Measurements from ENCODE around the gene FPR1. TPM values are rescaled to one million over a fixed set of nuclear protein-coding genes. Genes with fewer than 3 reads are reported as not detected.

The FPR1 gene
- total RNA-seq, 3 donors from 2014 or later (not counting 1 experiment from before 2014, with no cell fraction given), result 3.4 to 20.2 (median 6.4) TPM

DNA sequence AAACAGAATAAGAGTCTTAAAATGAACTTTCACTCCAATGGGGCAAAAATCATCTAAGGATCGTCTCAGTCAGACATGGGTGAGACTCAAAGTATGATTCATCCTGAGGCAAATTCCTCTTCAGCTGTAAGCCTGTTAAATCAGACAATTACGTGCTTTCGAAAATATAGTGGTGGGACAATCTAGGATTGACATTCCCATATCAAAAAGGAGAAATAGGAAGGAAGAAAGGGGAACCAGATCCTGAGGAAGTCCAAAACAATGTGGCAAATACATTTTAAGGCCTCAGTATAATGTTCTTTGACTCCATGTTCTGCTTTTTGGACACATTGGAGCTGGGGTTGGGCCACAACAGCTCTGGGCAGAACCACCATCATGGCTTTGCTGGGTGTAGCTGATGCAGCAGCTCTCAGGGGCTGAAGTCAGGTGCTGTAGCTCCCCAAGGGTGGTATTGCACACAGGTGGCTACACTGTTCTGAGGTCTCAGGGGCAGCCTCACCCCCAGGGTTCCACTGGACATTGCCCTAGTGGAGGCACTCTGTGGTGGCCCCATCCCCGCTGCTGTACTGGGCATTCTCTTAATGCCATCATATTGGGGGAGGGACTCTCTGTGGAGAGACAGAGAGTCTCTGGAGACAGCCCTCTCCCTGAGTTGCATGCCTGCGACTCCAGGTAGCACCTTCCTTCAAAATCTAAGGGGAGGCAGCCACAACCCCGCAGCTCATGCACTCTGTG lies 37.5 kb upstream of the FPR1 start:
- Histone ChIP-seq H3K4me1 (ENCODE audit: control insufficient read depth, insufficient read depth, low read length) (no peaks in the 10 kb centered on the region), H3K27me3 (ENCODE audit: control insufficient read depth, insufficient read depth, low read length) (no peaks in the 10 kb centered on the region), H3K9me3 (ENCODE audit: control insufficient read depth, insufficient read depth, low read length) (peaks cover 4% of the 10 kb centered on the region), H3K36me3 (ENCODE audit: control insufficient read depth, insufficient read depth, low read length) (no peaks in the 10 kb centered on the region), H3K4me3 (ENCODE audit: low read length) (no peak overlapping the region), H3K27ac (ENCODE audit: low read length) (no peak overlapping the region)
- DNase-seq, result no peak
- Mint-ChIP-seq H3K4me3 (no peak overlapping the region), H3K36me3 (no peaks in the 10 kb centered on the region), H3K27me3 (ENCODE audit: low read depth in 2 of 2) (peaks cover 3 to 7% of the 10 kb centered on the region in 2 donors), H3K27ac (no peak overlapping the region), H3K4me1 (no peaks in the 10 kb centered on the region), H3K9me3 (peaks cover 0 to 5% of the 10 kb centered on the region in 2 donors)
- 70% methylated on average over 6 of the region's 6 CpGs for WGBS (ENCODE audit: insufficient coverage)
- intact Hi-C loops (cut with micrococcal nuclease), result no loop called here
- TF ChIP-seq, protein P1, sequence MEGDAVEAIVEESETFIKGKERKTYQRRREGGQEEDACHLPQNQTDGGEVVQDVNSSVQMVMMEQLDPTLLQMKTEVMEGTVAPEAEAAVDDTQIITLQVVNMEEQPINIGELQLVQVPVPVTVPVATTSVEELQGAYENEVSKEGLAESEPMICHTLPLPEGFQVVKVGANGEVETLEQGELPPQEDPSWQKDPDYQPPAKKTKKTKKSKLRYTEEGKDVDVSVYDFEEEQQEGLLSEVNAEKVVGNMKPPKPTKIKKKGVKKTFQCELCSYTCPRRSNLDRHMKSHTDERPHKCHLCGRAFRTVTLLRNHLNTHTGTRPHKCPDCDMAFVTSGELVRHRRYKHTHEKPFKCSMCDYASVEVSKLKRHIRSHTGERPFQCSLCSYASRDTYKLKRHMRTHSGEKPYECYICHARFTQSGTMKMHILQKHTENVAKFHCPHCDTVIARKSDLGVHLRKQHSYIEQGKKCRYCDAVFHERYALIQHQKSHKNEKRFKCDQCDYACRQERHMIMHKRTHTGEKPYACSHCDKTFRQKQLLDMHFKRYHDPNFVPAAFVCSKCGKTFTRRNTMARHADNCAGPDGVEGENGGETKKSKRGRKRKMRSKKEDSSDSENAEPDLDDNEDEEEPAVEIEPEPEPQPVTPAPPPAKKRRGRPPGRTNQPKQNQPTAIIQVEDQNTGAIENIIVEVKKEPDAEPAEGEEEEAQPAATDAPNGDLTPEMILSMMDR (IDR thresholded peaks at IDR 0.05), result no peak
- ATAC-seq, result no peak

DNA sequence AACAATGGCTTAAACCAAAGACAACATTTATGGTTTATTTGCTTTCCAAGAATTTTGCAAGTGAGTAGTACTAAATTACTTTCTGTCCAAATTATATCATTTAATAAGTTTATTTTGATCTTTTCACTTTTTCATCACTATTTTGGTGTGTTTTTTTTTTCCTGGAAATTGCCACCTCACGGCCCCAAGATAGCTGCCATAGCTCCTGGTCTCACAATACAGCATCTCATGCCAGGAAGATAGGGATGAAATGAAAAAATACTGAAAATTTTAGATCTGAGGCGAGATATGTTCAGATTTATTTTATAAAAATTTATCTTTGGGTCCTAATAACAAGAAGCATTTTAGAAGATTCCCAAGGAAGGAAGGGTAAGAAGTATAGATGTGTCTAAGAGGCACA lies 36.4 kb upstream of the FPR1 start:
- Mint-ChIP-seq H3K9me3 (peaks cover 0 to 5% of the 10 kb centered on the region in 2 donors), H3K4me1 (no peaks in the 10 kb centered on the region), H3K27ac (no peak overlapping the region), H3K27me3 (ENCODE audit: low read depth in 2 of 2) (peaks cover 3 to 7% of the 10 kb centered on the region in 2 donors), H3K36me3 (no peaks in the 10 kb centered on the region), H3K4me3 (no peak overlapping the region)
- no peak for ATAC-seq
- TF ChIP-seq, protein P1 (IDR thresholded peaks at IDR 0.05), result no peak
- no peaks in the 10 kb centered on the region for H3K27me3 ChIP-seq (ENCODE audit: control insufficient read depth, insufficient read depth, low read length)
- no peaks in the 10 kb centered on the region for H3K36me3 ChIP-seq (ENCODE audit: control insufficient read depth, insufficient read depth, low read length)
- no peak overlapping the region for H3K27ac ChIP-seq (ENCODE audit: low read length)
- 71% methylated on average over 1 of the region's 2 CpGs for WGBS (ENCODE audit: insufficient coverage)
- no peak for DNase-seq
- H3K4me1 ChIP-seq (ENCODE audit: control insufficient read depth, insufficient read depth, low read length), result no peaks in the 10 kb centered on the region
- no peak overlapping the region for H3K4me3 ChIP-seq (ENCODE audit: low read length)
- peaks cover 4% of the 10 kb centered on the region for H3K9me3 ChIP-seq (ENCODE audit: control insufficient read depth, insufficient read depth, low read length)
- intact Hi-C loops (cut with micrococcal nuclease), result no loop called here

DNA sequence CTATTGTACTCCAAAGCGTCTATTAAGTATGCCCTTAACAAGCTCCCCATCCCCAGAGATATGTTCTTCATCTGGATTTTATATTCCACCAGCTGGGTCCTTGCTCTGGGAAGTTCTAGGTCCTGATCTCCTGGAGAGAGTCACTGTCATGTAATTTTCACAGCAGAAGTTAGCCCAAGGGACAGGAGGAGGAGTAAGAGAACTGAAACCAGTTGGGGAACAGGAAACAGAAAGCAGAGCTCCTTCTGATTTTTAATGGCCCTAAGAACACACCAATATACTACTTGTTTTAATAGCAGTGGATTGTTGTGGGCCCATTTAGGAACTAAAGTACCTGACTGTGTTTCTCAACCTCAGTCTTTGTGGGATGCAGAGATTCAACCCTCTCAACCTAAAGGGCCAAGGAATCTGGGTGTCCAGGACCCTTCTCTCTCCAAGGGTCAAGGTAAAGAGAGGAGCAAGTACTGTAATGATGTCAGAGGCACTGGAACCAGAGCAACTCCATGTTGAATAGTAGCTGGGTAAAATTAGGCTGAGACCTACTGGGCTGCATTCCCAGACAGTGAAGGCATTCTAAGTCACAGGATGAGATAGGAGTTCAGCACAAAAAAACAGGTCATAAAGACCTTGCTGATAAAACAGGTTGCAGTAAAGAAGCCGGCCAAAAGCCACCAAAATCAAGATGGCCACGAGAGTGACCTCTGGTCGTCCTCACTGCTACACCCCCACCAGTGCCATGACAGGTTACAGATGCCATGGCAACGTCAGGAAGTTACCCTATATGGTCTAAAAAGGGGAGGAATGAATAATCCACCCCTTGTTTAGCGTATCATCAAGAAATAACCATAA lies 35.2 kb upstream of the FPR1 start:
- intact Hi-C loops (cut with micrococcal nuclease), result no loop called here
- Mint-ChIP-seq H3K27ac (no peak overlapping the region), H3K4me1 (no peaks in the 10 kb centered on the region), H3K36me3 (no peaks in the 10 kb centered on the region), H3K27me3 (ENCODE audit: low read depth in 2 of 2) (peaks cover 7% of the 10 kb centered on the region in 2 donors), H3K4me3 (no peak overlapping the region), H3K9me3 (peaks cover 0 to 5% of the 10 kb centered on the region in 2 donors)
- Histone ChIP-seq H3K36me3 (ENCODE audit: control insufficient read depth, insufficient read depth, low read length) (no peaks in the 10 kb centered on the region), H3K4me1 (ENCODE audit: control insufficient read depth, insufficient read depth, low read length) (no peaks in the 10 kb centered on the region), H3K4me3 (ENCODE audit: low read length) (no peak overlapping the region), H3K9me3 (ENCODE audit: control insufficient read depth, insufficient read depth, low read length) (no peaks in the 10 kb centered on the region), H3K27ac (ENCODE audit: low read length) (no peak overlapping the region), H3K27me3 (ENCODE audit: control insufficient read depth, insufficient read depth, low read length) (no peaks in the 10 kb centered on the region)
- ATAC-seq (no peak), DNase-seq (no peak)
- 85% methylated on average over 6 of the region's 6 CpGs for WGBS (ENCODE audit: insufficient coverage)
- TF ChIP-seq, protein P1 (IDR thresholded peaks at IDR 0.05), result no peak

Data from natural killer cell (primary cell).